WTC11 (cell line): ENCODE measurements around the gene KNDC1. TPM values are rescaled to one million over a fixed set of nuclear protein-coding genes. Genes with fewer than 3 reads are reported as not detected.

Experiments
- ATAC-seq: fragments of 200-7000 bp; cut with Tn5 transposase; 2 replicates; pipeline ENCODE4 v1.10.0; 2021; ENCODE audit warnings: mild to moderate bottlenecking, moderate library complexity
- CTCF ChIA-PET: fragments of 300-600 bp; sonication (Branson Sonifier 250); formaldehyde crosslinking; loops from one replicate; lab custom pipeline; 2021; ENCODE audit warnings: antibody characterized with exemption; lab: Charles Lee
- POLR2A ChIA-PET: fragments of 350-600 bp; sonication (Branson Sonifier 250); formaldehyde crosslinking; loops from one replicate; lab custom pipeline; 2021; ENCODE audit warnings: antibody characterized with exemption; lab: Charles Lee
- DNase-seq: peaks from one replicate; pipeline ENCODE4 v3.0.0; 2021; ENCODE audit warnings: low spot score
- H3K27ac Mint-ChIP-seq: 2 replicates; pipeline ENCODE4 v1.8.0; 2021; ENCODE audit warnings: mixed read lengths
- H3K27me3 Mint-ChIP-seq: 2 replicates; pipeline ENCODE4 v1.8.0; 2021; ENCODE audit warnings: low read depth, mild to moderate bottlenecking, moderate library complexity, mixed read lengths
- H3K36me3 Mint-ChIP-seq: 2 replicates; pipeline ENCODE4 v1.8.0; 2021; ENCODE audit warnings: mixed read lengths
- H3K4me1 Mint-ChIP-seq: 2 replicates; pipeline ENCODE4 v1.8.0; 2022; ENCODE audit warnings: mixed read lengths
- H3K4me3 Mint-ChIP-seq: 2 replicates; pipeline ENCODE4 v1.8.0; 2021; ENCODE audit warnings: mild to moderate bottlenecking, moderate library complexity, mixed read lengths
- H3K9me3 Mint-ChIP-seq: 2 replicates; pipeline ENCODE4 v1.8.0; 2021; ENCODE audit warnings: mixed read lengths
- FOXJ3 ChIP-seq: sonication (generic); formaldehyde crosslinking; IDR thresholded peaks from 2 replicates; pipeline ENCODE4 v1.9.0; 2021; ENCODE audit warnings: missing genetic modification reagents, mild to moderate bottlenecking, borderline replicate concordance
- HMGXB4 ChIP-seq: sonication (generic); formaldehyde crosslinking; IDR thresholded peaks from 2 replicates; pipeline ENCODE4 v1.8.1; 2023; ENCODE audit warnings: mild to moderate bottlenecking, moderate library complexity, missing genetic modification reagents
- RELA ChIP-seq: sonication (generic); formaldehyde crosslinking; IDR thresholded peaks from 2 replicates; pipeline ENCODE4 v1.8.1; 2022; ENCODE audit warnings: missing genetic modification reagents, mild to moderate bottlenecking, borderline replicate concordance
- SMAD4 ChIP-seq: sonication (generic); formaldehyde crosslinking; IDR thresholded peaks from 2 replicates; pipeline ENCODE4 v1.8.0; 2022; ENCODE audit warnings: mild to moderate bottlenecking, missing genetic modification reagents
- SOX15 ChIP-seq: fragments of 250-450 bp; sonication (Bioruptor Pico); IDR thresholded peaks from 2 replicates; pipeline ENCODE4 v1.9.0; 2021; ENCODE audit warnings: mild to moderate bottlenecking
- SP1 ChIP-seq: sonication (generic); formaldehyde crosslinking; conservative IDR thresholded peaks from 2 replicates; pipeline ENCODE4 v1.8.1; 2022; ENCODE audit warnings: missing genetic modification reagents
- TEAD4 ChIP-seq: sonication (generic); formaldehyde crosslinking; IDR thresholded peaks from 2 replicates; pipeline ENCODE4 v1.8.0; 2022; ENCODE audit warnings: mild to moderate bottlenecking, missing genetic modification reagents
- ZNF317 ChIP-seq: sonication (generic); formaldehyde crosslinking; IDR thresholded peaks from 2 replicates; pipeline ENCODE4 v1.8.1; 2023; ENCODE audit warnings: low read depth, mild to moderate bottlenecking, moderate library complexity, missing genetic modification reagents, borderline replicate concordance
- ZNF423 ChIP-seq: fragments of 250-450 bp; sonication (Bioruptor Pico); IDR thresholded peaks from 2 replicates; pipeline ENCODE4 v2.1.2; 2022; ENCODE audit warnings: mild to moderate bottlenecking, moderate library complexity
- ZNF671 ChIP-seq: fragments of 250-450 bp; sonication (Bioruptor Pico); IDR thresholded peaks from 2 replicates; pipeline ENCODE4 v1.8.0; 2021; ENCODE audit warnings: mild to moderate bottlenecking
- total RNA-seq: library from RNA; stranded (reverse); gene quantifications from 3 replicates; pipeline ENCODE4 v1.2.3, GENCODE V29; 2021
- TF ChIP-seq, protein P1 (sequence below): fragments of 250-450 bp; sonication (Bioruptor Pico); conservative IDR thresholded peaks from 2 replicates; pipeline ENCODE4 v1.9.0; 2021; ENCODE audit warnings: mild to moderate bottlenecking
- TF ChIP-seq, protein P2 (sequence below): fragments of 250-450 bp; sonication (Bioruptor Pico); IDR thresholded peaks from 2 replicates; pipeline ENCODE4 v2.1.2; 2022; ENCODE audit warnings: mild to moderate bottlenecking, moderate library complexity
- TF ChIP-seq, protein P3 (sequence below): sonication (generic); formaldehyde crosslinking; IDR thresholded peaks from 2 replicates; pipeline ENCODE4 v1.8.1; 2023; ENCODE audit warnings: mild to moderate bottlenecking, missing genetic modification reagents, borderline replicate concordance

The KNDC1 gene
- total RNA-seq, 1 experiment from 2014 or later: 26.6 TPM

DNA sequence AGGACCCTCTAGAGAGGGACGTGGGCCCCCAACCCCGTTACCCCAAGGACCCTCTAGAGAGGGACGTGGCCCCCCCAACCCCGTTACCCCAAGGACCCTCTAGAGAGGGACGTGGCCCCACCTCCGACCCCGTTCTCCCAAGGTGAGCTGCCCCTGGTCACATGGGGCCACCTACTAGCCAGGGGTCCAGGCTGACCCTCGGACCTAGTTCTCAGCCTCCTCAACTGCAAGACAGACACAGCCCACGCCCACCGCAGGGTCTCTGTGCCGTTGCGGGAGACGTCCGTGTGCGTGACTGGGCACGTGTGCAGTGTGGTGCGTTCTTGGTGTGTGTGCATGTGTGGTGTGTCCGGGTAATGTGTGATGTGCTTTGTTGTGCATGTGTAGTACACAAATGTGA, 48.4 kb downstream of the KNDC1 start:
- peaks cover 5% of the 10 kb centered on the region for H3K36me3 Mint-ChIP-seq
- TF ChIP-seq, protein P1, sequence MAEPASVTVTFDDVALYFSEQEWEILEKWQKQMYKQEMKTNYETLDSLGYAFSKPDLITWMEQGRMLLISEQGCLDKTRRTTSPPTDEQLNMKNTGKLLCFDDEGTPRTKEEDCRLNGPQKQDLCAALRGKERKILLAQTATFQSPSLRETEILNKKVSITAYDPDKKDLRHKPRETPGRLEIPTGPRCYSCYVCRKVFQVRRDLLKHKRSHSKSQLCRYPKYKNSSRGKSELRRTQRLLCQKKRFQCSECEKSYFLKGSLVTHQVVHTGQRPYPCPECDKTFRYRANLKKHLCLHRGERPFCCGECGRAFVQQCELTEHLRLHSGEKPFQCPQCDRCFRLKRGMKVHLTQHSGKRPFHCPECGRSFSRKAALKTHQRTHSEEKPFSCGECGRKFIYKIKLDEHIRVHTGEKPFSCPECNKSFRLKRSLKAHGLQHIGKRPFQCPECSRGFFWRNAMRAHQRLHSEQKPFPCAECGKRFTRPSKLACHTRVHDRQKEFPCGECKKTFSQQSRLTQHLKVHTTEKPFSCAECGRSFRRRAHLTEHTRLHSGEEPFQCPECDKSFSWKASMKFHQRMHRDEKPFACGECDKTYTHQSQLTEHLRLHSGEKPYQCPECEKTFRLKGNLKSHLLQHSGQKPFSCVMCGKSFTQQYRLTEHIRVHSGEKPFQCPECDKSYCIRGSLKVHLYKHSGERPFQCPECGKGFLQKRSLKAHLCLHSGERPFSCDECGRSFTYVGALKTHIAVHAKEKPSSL (CRISPR knock-in tag): no peak
- TF ChIP-seq HMGXB4 (no peak), ZNF423 (CRISPR knock-in tag) (no peak), TEAD4 (no peak), SOX15 (CRISPR knock-in tag) (no peak), RELA (CRISPR knock-in tag) (no peak), SMAD4 (CRISPR knock-in tag) (no peak), SP1 (CRISPR knock-in tag) (no peak), FOXJ3 (CRISPR knock-in tag) (no peak)
- TF ChIP-seq, all 79 proteins: peak for 0
- Mint-ChIP-seq H3K27me3 (no peaks in the 10 kb centered on the region), H3K9me3 (no peaks in the 10 kb centered on the region), H3K27ac (no peak overlapping the region), H3K4me3 (no peak overlapping the region), H3K4me1 (no peaks in the 10 kb centered on the region)
- ChIA-PET POLR2A (no interaction called here), CTCF (no interaction called here)
- DNase-seq (no peak), ATAC-seq (no peak)

GRCh38 chr10:133209117-133209516, 49.1 kb downstream of the KNDC1 start:
- ATAC-seq (no peak), DNase-seq (no peak)
- Mint-ChIP-seq H3K4me3 (no peak overlapping the region), H3K36me3 (peaks cover 5% of the 10 kb centered on the region), H3K4me1 (no peaks in the 10 kb centered on the region), H3K27me3 (no peaks in the 10 kb centered on the region), H3K27ac (no peak overlapping the region), H3K9me3 (no peaks in the 10 kb centered on the region)
- ChIA-PET CTCF (no interaction called here), POLR2A (no interaction called here)
- TF ChIP-seq, protein P2, sequence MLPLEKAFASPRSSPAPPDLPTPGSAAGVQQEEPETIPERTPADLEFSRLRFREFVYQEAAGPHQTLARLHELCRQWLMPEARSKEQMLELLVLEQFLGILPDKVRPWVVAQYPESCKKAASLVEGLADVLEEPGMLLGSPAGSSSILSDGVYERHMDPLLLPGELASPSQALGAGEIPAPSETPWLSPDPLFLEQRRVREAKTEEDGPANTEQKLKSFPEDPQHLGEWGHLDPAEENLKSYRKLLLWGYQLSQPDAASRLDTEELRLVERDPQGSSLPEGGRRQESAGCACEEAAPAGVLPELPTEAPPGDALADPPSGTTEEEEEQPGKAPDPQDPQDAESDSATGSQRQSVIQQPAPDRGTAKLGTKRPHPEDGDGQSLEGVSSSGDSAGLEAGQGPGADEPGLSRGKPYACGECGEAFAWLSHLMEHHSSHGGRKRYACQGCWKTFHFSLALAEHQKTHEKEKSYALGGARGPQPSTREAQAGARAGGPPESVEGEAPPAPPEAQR (CRISPR knock-in tag): no peak
- TF ChIP-seq, protein P3, sequence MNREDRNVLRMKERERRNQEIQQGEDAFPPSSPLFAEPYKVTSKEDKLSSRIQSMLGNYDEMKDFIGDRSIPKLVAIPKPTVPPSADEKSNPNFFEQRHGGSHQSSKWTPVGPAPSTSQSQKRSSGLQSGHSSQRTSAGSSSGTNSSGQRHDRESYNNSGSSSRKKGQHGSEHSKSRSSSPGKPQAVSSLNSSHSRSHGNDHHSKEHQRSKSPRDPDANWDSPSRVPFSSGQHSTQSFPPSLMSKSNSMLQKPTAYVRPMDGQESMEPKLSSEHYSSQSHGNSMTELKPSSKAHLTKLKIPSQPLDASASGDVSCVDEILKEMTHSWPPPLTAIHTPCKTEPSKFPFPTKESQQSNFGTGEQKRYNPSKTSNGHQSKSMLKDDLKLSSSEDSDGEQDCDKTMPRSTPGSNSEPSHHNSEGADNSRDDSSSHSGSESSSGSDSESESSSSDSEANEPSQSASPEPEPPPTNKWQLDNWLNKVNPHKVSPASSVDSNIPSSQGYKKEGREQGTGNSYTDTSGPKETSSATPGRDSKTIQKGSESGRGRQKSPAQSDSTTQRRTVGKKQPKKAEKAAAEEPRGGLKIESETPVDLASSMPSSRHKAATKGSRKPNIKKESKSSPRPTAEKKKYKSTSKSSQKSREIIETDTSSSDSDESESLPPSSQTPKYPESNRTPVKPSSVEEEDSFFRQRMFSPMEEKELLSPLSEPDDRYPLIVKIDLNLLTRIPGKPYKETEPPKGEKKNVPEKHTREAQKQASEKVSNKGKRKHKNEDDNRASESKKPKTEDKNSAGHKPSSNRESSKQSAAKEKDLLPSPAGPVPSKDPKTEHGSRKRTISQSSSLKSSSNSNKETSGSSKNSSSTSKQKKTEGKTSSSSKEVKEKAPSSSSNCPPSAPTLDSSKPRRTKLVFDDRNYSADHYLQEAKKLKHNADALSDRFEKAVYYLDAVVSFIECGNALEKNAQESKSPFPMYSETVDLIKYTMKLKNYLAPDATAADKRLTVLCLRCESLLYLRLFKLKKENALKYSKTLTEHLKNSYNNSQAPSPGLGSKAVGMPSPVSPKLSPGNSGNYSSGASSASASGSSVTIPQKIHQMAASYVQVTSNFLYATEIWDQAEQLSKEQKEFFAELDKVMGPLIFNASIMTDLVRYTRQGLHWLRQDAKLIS (CRISPR knock-in tag): no peak
- TF ChIP-seq ZNF671 (CRISPR knock-in tag) (no peak), ZNF317 (CRISPR knock-in tag) (no peak)
- TF ChIP-seq, protein P1 (CRISPR knock-in tag): no peak
